GM21737 (cell line): Measurements from ENCODE around the gene NUP133.
"Not testable (repeated sequence)": the region's sequence is repeated elsewhere in the genome, so short reads cannot be mapped to it uniquely, and the experiment has no call there.

Experiments
- ATAC-seq: cut with Tn5 transposase; IDR thresholded peaks from one replicate; pipeline ENCODE4 v1.9.1; 2021; ENCODE audit warnings: mild to moderate bottlenecking, moderate library complexity; ENCODE audit not compliant: unreplicated experiment

Gene NUP133

DNA sequence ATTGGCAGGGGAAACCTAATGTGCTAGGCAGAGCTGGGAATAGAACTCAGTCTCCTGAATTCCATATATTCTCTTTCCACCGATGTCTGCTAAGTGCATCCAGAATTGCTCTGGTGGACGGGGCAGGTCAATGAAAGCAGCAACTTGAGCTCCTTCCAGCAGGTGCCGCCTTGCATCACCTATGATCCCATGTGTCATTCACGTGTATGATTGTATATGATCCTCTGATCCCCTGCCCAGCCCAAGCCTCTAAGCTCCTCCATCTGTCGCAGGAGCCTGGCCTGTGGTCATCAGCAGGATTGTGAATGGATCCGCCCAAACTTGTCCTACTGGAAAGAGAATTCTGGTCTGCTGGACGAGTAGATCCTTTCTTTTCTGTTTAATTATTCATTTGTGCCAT lies 87.4 kb downstream of the NUP133 start:
- no peak for ATAC-seq

DNA sequence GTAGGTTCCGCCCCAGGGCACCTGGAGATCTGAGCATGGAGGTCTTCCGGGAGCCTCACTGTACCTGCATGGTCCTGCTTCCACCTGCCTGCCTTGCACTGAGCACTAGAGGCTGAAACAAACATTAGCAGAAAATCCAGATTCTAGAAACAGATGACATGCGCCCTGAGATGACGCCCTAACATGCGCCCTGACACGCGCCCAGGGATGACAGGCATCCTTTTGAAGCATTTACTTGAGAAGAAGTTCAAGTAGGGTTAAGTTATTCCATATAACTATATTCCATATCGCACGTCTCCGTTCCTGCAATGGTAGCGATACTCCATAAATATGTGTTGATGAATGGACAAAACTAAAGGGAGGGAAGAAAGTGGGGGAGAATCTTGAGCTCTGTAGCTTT lies 87.9 kb downstream of the NUP133 start:
- ATAC-seq = no peak

- not testable (repeated sequence) for ATAC-seq
Measured at GRCh38 chr1:229418586-229418985, 89.6 kb downstream of the NUP133 start.

DNA sequence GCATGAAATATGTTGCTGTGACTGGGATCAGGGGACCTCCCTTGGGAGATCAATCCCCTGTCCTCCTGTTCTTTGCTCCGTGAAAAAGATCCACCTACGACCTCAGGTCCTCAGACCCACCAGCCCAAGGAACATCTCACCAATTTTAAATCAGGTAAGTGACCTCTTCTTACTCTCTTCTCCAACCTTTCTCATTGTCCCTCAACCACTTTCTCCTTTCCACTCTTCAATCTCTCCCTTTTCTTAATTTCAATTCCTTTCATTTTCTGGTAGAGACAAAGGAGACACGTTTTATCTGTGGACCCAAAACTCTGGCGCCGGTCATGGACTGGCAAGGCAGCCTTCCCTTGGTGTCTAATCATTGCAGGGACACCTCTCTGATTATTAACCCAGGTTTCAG lies 95.3 kb downstream of the NUP133 start:
- ATAC-seq = not testable (repeated sequence)

- ATAC-seq = no peak
Measured at GRCh38 chr1:229412056-229412455, 96.1 kb downstream of the NUP133 start.

GRCh38 chr1:229411434-229412055 lies 96.6 kb downstream of the NUP133 start:
- ATAC-seq = no peak

- no peak for ATAC-seq
Measured at GRCh38 chr1:229410692-229411433, 97.3 kb downstream of the NUP133 start.

GRCh38 chr1:229410370-229410691 lies 97.8 kb downstream of the NUP133 start:
- ATAC-seq = no peak

- ATAC-seq = no peak
Measured at GRCh38 chr1:229409616-229410369, 98.3 kb downstream of the NUP133 start.

DNA sequence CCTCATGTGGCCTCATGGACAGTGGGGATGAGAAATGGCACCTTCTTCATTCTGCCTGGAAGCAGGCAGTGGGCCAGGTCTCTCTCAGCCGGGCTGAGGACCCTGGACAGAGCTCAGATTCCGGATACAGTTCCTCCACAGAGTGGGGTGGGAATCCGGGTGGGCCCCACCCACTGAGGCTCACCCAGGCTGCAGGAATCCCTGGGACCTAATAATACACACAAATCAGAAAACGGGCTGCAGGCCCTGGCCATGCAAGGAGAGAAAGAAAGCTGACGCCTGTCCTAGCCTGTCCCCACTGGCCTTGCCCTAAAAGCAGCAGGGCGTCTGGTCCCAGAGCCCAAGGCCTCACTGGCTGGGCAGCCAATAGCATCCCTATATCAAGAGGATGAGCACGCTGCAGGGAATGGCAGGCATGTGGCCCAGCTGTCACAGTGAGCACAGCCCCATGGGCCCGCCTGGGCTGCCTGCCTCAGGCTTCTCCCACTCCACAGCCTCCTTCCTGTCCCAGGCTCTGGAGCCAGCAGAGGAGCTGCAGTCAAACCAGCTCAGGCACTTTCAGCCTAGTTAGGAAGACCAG lies 99.6 kb downstream of the NUP133 start:
- ATAC-seq = no peak

- ATAC-seq = no peak
Measured at GRCh38 chr1:229407206-229408026, 100.7 kb downstream of the NUP133 start.

DNA sequence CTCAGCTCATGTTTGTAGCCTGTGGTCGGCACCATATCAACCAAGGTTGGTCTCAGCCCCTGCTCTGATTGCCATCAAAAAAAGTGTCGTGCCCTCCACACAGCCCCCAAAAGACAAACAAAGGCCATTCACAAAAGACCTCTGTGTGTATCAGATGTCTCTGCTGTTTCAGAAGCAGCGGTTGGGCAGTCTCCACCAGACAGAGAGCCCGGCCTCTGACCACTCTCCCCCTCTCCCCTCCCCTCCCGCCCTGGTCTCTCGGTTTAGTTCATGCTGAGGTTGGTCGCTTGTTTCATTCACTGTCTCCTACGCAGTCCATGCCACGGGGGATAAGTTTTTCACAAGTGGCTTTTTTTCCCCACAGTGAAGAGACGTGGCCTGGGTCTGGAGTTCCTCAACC lies 101.3 kb downstream of the NUP133 start:
- no peak for ATAC-seq

- ATAC-seq = no peak
Measured at GRCh38 chr1:229403573-229403972, 104.6 kb downstream of the NUP133 start.

GRCh38 chr1:229402993-229403392 lies 105.1 kb downstream of the NUP133 start:
- ATAC-seq = no peak

GRCh38 chr1:229402329-229402728 lies 105.8 kb downstream of the NUP133 start:
- ATAC-seq = not testable (repeated sequence)

GRCh38 chr1:229397762-229398161 lies 110.4 kb downstream of the NUP133 start:
- no peak for ATAC-seq

DNA sequence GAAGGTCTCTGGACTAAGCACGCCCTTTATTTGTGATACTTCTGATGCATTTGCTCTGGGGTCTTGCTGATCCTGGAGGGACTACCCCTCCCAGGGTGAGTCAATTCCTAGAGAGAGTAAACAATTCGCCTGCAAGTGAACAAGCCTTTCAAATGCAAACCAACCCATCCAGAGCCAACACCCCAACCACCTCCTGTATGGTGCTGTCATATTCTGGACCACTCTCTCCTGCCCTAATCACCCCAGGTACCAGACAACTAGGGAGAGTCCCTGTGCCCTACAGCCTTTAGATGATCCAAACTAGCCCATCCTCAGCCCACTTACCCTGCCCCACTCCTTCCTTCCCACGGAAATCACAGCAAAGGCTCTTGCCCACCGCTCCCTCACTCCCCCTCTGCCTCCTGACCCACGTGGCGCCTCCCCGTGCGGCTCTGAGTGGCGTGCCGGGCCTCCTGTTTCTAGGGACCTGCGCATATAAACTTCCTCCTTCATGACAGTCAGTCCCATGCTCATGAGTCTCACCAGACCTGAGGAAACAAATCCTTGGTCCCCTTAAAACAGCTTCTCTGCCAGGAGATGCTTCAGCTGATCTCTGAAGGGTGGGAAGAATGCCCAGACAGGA lies 111.4 kb downstream of the NUP133 start:
- ATAC-seq = no peak

GRCh38 chr1:229394517-229394916 lies 113.6 kb downstream of the NUP133 start:
- not testable (repeated sequence) for ATAC-seq

DNA sequence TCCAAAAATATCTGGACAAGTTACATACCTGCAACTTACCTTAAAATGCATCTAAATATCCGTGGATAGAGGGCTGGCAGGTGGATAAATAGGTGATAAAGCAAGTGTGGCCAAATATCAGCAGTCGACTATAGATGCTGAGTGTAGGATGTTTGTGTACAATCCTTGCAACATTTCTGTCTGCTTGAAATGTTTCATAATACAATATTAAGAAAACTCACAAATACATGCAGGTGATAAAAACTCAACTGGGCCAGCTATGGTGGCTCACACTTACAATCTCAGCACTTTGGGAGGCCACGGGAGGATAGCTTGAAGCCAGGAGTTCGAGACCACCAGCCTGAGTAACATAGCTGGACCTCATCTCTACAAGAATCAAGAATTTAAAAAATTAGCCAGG lies 115.2 kb downstream of the NUP133 start:
- no peak for ATAC-seq
